ENCODE data around the gene SOX8. TPM values are rescaled to one million over a fixed set of nuclear protein-coding genes. Genes with fewer than 3 reads are reported as not detected.

Gene SOX8
- total and polyA plus RNA-seq, 2 donors (not counting 1 experiment from before 2014, with no cell fraction given): 0.03 TPM; not detected in 1

- DNase-seq (ENCODE audit: low read depth in 2 of 2): no peak
- Histone ChIP-seq H3K9ac (ENCODE audit: insufficient read depth, low read length) (no peak overlapping the region), H3K4me1 (ENCODE audit: control insufficient read depth, extremely low read depth, insufficient read depth, low read length) (no peaks in the 10 kb centered on the region), H3K4me3 (replicated peaks in 1 of 4; ENCODE audit: control extremely low read depth in 1 of 4, insufficient read depth in 1 of 4, low read depth in 3 of 4, low read length in 4 of 4) (no peak overlapping the region), H2AFZ (ENCODE audit: low read length) (no peak overlapping the region), H4K20me1 (ENCODE audit: control insufficient read depth, extremely low read depth, insufficient read depth, low read length) (no peaks in the 10 kb centered on the region), H3K36me3 (ENCODE audit: control insufficient read depth, insufficient read depth, low read length) (no peaks in the 10 kb centered on the region), H3K4me2 (ENCODE audit: extremely low read depth, insufficient read depth, low read length) (no peak overlapping the region), H3K27ac (ENCODE audit: insufficient read depth, low read length) (no peak overlapping the region), H3K79me2 (ENCODE audit: control insufficient read depth, insufficient read depth, low read length) (no peaks in the 10 kb centered on the region), H3K27me3 (ENCODE audit: control insufficient read depth, insufficient read depth, low read length) (no peaks in the 10 kb centered on the region), H3K9me3 (ENCODE audit: control insufficient read depth, insufficient read depth, low read depth, low read length) (peaks cover 1% of the 10 kb centered on the region)
- TF ChIP-seq CTCF (conservative IDR thresholded peaks at IDR 0.05 in 1 of 2, IDR thresholded peaks at IDR 0.05 in 1 of 2; ENCODE audit: low read depth in 1 of 2, low read length in 2 of 2) (no peak), EZH2 (IDR thresholded peaks at IDR 0.05; ENCODE audit: low read length, missing control alignments) (no peak)
Observed at GRCh38 chr16:963913-964312, 17.7 kb upstream of the SOX8 start.

GRCh38 chr16:964356-965035, 17.1 kb upstream of the SOX8 start:
- Histone ChIP-seq H3K4me3 (replicated peaks in 1 of 4; ENCODE audit: control extremely low read depth in 1 of 4, insufficient read depth in 1 of 4, low read depth in 3 of 4, low read length in 4 of 4) (no peak overlapping the region), H3K27me3 (ENCODE audit: control insufficient read depth, insufficient read depth, low read length) (no peaks in the 10 kb centered on the region), H2AFZ (ENCODE audit: low read length) (no peak overlapping the region), H3K4me2 (ENCODE audit: extremely low read depth, insufficient read depth, low read length) (no peak overlapping the region), H3K9me3 (ENCODE audit: control insufficient read depth, insufficient read depth, low read depth, low read length) (peaks cover 1% of the 10 kb centered on the region), H3K27ac (ENCODE audit: insufficient read depth, low read length) (no peak overlapping the region), H3K79me2 (ENCODE audit: control insufficient read depth, insufficient read depth, low read length) (no peaks in the 10 kb centered on the region), H4K20me1 (ENCODE audit: control insufficient read depth, extremely low read depth, insufficient read depth, low read length) (no peaks in the 10 kb centered on the region), H3K9ac (ENCODE audit: insufficient read depth, low read length) (no peak overlapping the region), H3K36me3 (ENCODE audit: control insufficient read depth, insufficient read depth, low read length) (no peaks in the 10 kb centered on the region), H3K4me1 (ENCODE audit: control insufficient read depth, extremely low read depth, insufficient read depth, low read length) (no peaks in the 10 kb centered on the region)
- DNase-seq (ENCODE audit: low read depth in 2 of 2): peak in 1 of 2 donors; percentile 47
- no peak for TF ChIP-seq EZH2 (IDR thresholded peaks at IDR 0.05; ENCODE audit: low read length, missing control alignments)
- no peak for TF ChIP-seq CTCF (conservative IDR thresholded peaks at IDR 0.05 in 1 of 2, IDR thresholded peaks at IDR 0.05 in 1 of 2; ENCODE audit: low read depth in 1 of 2, low read length in 2 of 2)

GRCh38 chr16:965036-965395, 16.6 kb upstream of the SOX8 start:
- peaks cover 1% of the 10 kb centered on the region for H3K9me3 ChIP-seq (ENCODE audit: control insufficient read depth, insufficient read depth, low read depth, low read length)
- no peak overlapping the region for H3K9ac ChIP-seq (ENCODE audit: insufficient read depth, low read length)
- H3K4me3 ChIP-seq (replicated peaks in 1 of 4; ENCODE audit: control extremely low read depth in 1 of 4, insufficient read depth in 1 of 4, low read depth in 3 of 4, low read length in 4 of 4): no peak overlapping the region
- no peak overlapping the region for H2AFZ ChIP-seq (ENCODE audit: low read length)
- no peaks in the 10 kb centered on the region for H3K36me3 ChIP-seq (ENCODE audit: control insufficient read depth, insufficient read depth, low read length)
- no peak overlapping the region for H3K4me2 ChIP-seq (ENCODE audit: extremely low read depth, insufficient read depth, low read length)
- no peaks in the 10 kb centered on the region for H3K27me3 ChIP-seq (ENCODE audit: control insufficient read depth, insufficient read depth, low read length)
- H3K4me1 ChIP-seq (ENCODE audit: control insufficient read depth, extremely low read depth, insufficient read depth, low read length): peaks cover 1% of the 10 kb centered on the region
- DNase-seq (ENCODE audit: low read depth in 2 of 2): no peak
- H4K20me1 ChIP-seq (ENCODE audit: control insufficient read depth, extremely low read depth, insufficient read depth, low read length): no peaks in the 10 kb centered on the region
- no peak overlapping the region for H3K27ac ChIP-seq (ENCODE audit: insufficient read depth, low read length)
- no peaks in the 10 kb centered on the region for H3K79me2 ChIP-seq (ENCODE audit: control insufficient read depth, insufficient read depth, low read length)
- no peak for TF ChIP-seq EZH2 (IDR thresholded peaks at IDR 0.05; ENCODE audit: low read length, missing control alignments)
- TF ChIP-seq CTCF (conservative IDR thresholded peaks at IDR 0.05 in 1 of 2, IDR thresholded peaks at IDR 0.05 in 1 of 2; ENCODE audit: low read depth in 1 of 2, low read length in 2 of 2): no peak

All from fibroblast of lung (primary cell).